Measurements from ENCODE around the gene CMTM5.
A peak's percentile ranks its signal among the peaks of the same experiment; 100 is the strongest.

CMTM5 gene

GRCh38 chr14:23359167-23359626 lies 17.6 kb upstream of the CMTM5 start:
- Histone ChIP-seq H3K27me3 (replicated peaks; ENCODE audit: control insufficient read depth, insufficient read depth, low read length) (peaks cover 20% of the 10 kb centered on the region), H3K4me1 (ENCODE audit: control insufficient read depth, insufficient read depth, low read length) (no peaks in the 10 kb centered on the region), H3K9ac (ENCODE audit: low read length) (no peak overlapping the region), H3K4me3 (ENCODE audit: low read length) (no peak overlapping the region), H3K9me3 (ENCODE audit: control insufficient read depth, low read length) (no peaks in the 10 kb centered on the region), H3K36me3 (ENCODE audit: control insufficient read depth, insufficient read depth, low read length, severe bottlenecking) (no peaks in the 10 kb centered on the region)
- DNase-seq (ENCODE audit: low read depth) = no peak

GRCh38 chr14:23359722-23360447 lies 17.0 kb upstream of the CMTM5 start:
- Histone ChIP-seq H3K27me3 (replicated peaks; ENCODE audit: control insufficient read depth, insufficient read depth, low read length) (peaks cover 17% of the 10 kb centered on the region), H3K36me3 (ENCODE audit: control insufficient read depth, insufficient read depth, low read length, severe bottlenecking) (no peaks in the 10 kb centered on the region), H3K4me1 (ENCODE audit: control insufficient read depth, insufficient read depth, low read length) (no peaks in the 10 kb centered on the region), H3K9me3 (ENCODE audit: control insufficient read depth, low read length) (no peaks in the 10 kb centered on the region), H3K9ac (ENCODE audit: low read length) (no peak overlapping the region), H3K4me3 (ENCODE audit: low read length) (no peak overlapping the region)
- DNase-seq (ENCODE audit: low read depth) = no peak

GRCh38 chr14:23360496-23360895 lies 16.4 kb upstream of the CMTM5 start:
- Histone ChIP-seq H3K36me3 (ENCODE audit: control insufficient read depth, insufficient read depth, low read length, severe bottlenecking) (no peaks in the 10 kb centered on the region), H3K9ac (ENCODE audit: low read length) (no peak overlapping the region), H3K4me1 (ENCODE audit: control insufficient read depth, insufficient read depth, low read length) (no peaks in the 10 kb centered on the region), H3K4me3 (ENCODE audit: low read length) (no peak overlapping the region), H3K27me3 (replicated peaks; ENCODE audit: control insufficient read depth, insufficient read depth, low read length) (peaks cover 15% of the 10 kb centered on the region), H3K9me3 (ENCODE audit: control insufficient read depth, low read length) (no peaks in the 10 kb centered on the region)
- no peak for DNase-seq (ENCODE audit: low read depth)

- Histone ChIP-seq H3K9ac (ENCODE audit: low read length) (no peak overlapping the region), H3K4me3 (ENCODE audit: low read length) (no peak overlapping the region), H3K36me3 (ENCODE audit: control insufficient read depth, insufficient read depth, low read length, severe bottlenecking) (no peaks in the 10 kb centered on the region), H3K27me3 (replicated peaks; ENCODE audit: control insufficient read depth, insufficient read depth, low read length) (peaks cover 11% of the 10 kb centered on the region), H3K4me1 (ENCODE audit: control insufficient read depth, insufficient read depth, low read length) (no peaks in the 10 kb centered on the region), H3K9me3 (ENCODE audit: control insufficient read depth, low read length) (no peaks in the 10 kb centered on the region)
- DNase-seq (ENCODE audit: low read depth) = peak; percentile 57
Observed at GRCh38 chr14:23361320-23361719, 15.5 kb upstream of the CMTM5 start.

GRCh38 chr14:23361763-23362162 lies 15.1 kb upstream of the CMTM5 start:
- DNase-seq (ENCODE audit: low read depth) = no peak
- Histone ChIP-seq H3K4me1 (ENCODE audit: control insufficient read depth, insufficient read depth, low read length) (no peaks in the 10 kb centered on the region), H3K9ac (ENCODE audit: low read length) (no peak overlapping the region), H3K36me3 (ENCODE audit: control insufficient read depth, insufficient read depth, low read length, severe bottlenecking) (no peaks in the 10 kb centered on the region), H3K4me3 (ENCODE audit: low read length) (no peak overlapping the region), H3K27me3 (replicated peaks; ENCODE audit: control insufficient read depth, insufficient read depth, low read length) (peaks cover 8% of the 10 kb centered on the region), H3K9me3 (ENCODE audit: control insufficient read depth, low read length) (no peaks in the 10 kb centered on the region)

- Histone ChIP-seq H3K9me3 (ENCODE audit: control insufficient read depth, low read length) (no peaks in the 10 kb centered on the region), H3K4me3 (ENCODE audit: low read length) (no peak overlapping the region), H3K4me1 (ENCODE audit: control insufficient read depth, insufficient read depth, low read length) (no peaks in the 10 kb centered on the region), H3K27me3 (replicated peaks; ENCODE audit: control insufficient read depth, insufficient read depth, low read length) (peaks cover 8% of the 10 kb centered on the region), H3K36me3 (ENCODE audit: control insufficient read depth, insufficient read depth, low read length, severe bottlenecking) (no peaks in the 10 kb centered on the region), H3K9ac (ENCODE audit: low read length) (no peak overlapping the region)
- peak; percentile 40 for DNase-seq (ENCODE audit: low read depth)
Observed at GRCh38 chr14:23362200-23362599, 14.6 kb upstream of the CMTM5 start.

- H3K9ac ChIP-seq (ENCODE audit: low read length) = peak overlapping the region; percentile 75
- H3K9me3 ChIP-seq (ENCODE audit: control insufficient read depth, low read length) = no peaks in the 10 kb centered on the region
- peak overlapping the region; percentile 56 for H3K4me3 ChIP-seq (ENCODE audit: low read length)
- H3K36me3 ChIP-seq (ENCODE audit: control insufficient read depth, insufficient read depth, low read length, severe bottlenecking) = no peaks in the 10 kb centered on the region
- H3K27me3 ChIP-seq (replicated peaks; ENCODE audit: control insufficient read depth, insufficient read depth, low read length) = peaks cover 24% of the 10 kb centered on the region
- peak; percentile 73 for DNase-seq (ENCODE audit: low read depth)
- H3K4me1 ChIP-seq (ENCODE audit: control insufficient read depth, insufficient read depth, low read length) = no peaks in the 10 kb centered on the region
Observed at GRCh38 chr14:23364164-23365035, 12.4 kb upstream of the CMTM5 start.

GRCh38 chr14:23365036-23365731 lies 11.7 kb upstream of the CMTM5 start, which contains the start of gene EFS:
TSS of gene EFS (minus strand) at chr14:23365172. CDS start at chr14:23365025, 147 bp downstream.
- peak within 1 kb of the TSS; percentile 75 for H3K9ac ChIP-seq (ENCODE audit: low read length)
- H3K9me3 ChIP-seq (ENCODE audit: control insufficient read depth, low read length) = no peaks in the 10 kb centered on the region
- H3K36me3 ChIP-seq (ENCODE audit: control insufficient read depth, insufficient read depth, low read length, severe bottlenecking) = no peaks in the 10 kb centered on the region
- H3K4me1 ChIP-seq (ENCODE audit: control insufficient read depth, insufficient read depth, low read length) = no peaks in the 10 kb centered on the region
- peak within 1 kb of the TSS; percentile 56 for H3K4me3 ChIP-seq (ENCODE audit: low read length)
- DNase-seq (ENCODE audit: low read depth) = peak; percentile 71
- peaks cover 27% of the 10 kb centered on the region for H3K27me3 ChIP-seq (replicated peaks; ENCODE audit: control insufficient read depth, insufficient read depth, low read length)

GRCh38 chr14:23365732-23366425 lies 11.0 kb upstream of the CMTM5 start:
- peak; percentile 90 for DNase-seq (ENCODE audit: low read depth)
- Histone ChIP-seq H3K36me3 (ENCODE audit: control insufficient read depth, insufficient read depth, low read length, severe bottlenecking) (no peaks in the 10 kb centered on the region), H3K4me3 (ENCODE audit: low read length) (peak overlapping the region; percentile 48), H3K9ac (ENCODE audit: low read length) (peak overlapping the region; percentile 59), H3K27me3 (replicated peaks; ENCODE audit: control insufficient read depth, insufficient read depth, low read length) (peaks cover 34% of the 10 kb centered on the region), H3K4me1 (ENCODE audit: control insufficient read depth, insufficient read depth, low read length) (no peaks in the 10 kb centered on the region), H3K9me3 (ENCODE audit: control insufficient read depth, low read length) (no peaks in the 10 kb centered on the region)

- DNase-seq (ENCODE audit: low read depth) = peak; percentile 95
- H3K9ac ChIP-seq (ENCODE audit: low read length) = no peak overlapping the region
- no peaks in the 10 kb centered on the region for H3K9me3 ChIP-seq (ENCODE audit: control insufficient read depth, low read length)
- H3K4me3 ChIP-seq (ENCODE audit: low read length) = no peak overlapping the region
- H3K36me3 ChIP-seq (ENCODE audit: control insufficient read depth, insufficient read depth, low read length, severe bottlenecking) = no peaks in the 10 kb centered on the region
- peaks cover 34% of the 10 kb centered on the region for H3K27me3 ChIP-seq (replicated peaks; ENCODE audit: control insufficient read depth, insufficient read depth, low read length)
- no peaks in the 10 kb centered on the region for H3K4me1 ChIP-seq (ENCODE audit: control insufficient read depth, insufficient read depth, low read length)
Observed at GRCh38 chr14:23366426-23366921, 10.4 kb upstream of the CMTM5 start.

Data from adipocyte (in vitro differentiated cells).